Dendritic cell treated with granulocyte-macrophage colony-stimulating factor and Interleukin-4, amounts not matched to agents 40 ng/mL and 50 ng/mL, for 4 days (primary cell): ENCODE data around the gene NDUFB2.
"Not testable (repeated sequence)": the region's sequence is repeated elsewhere in the genome, so short reads cannot be mapped to it uniquely, and the experiment has no call there.

Source experiments
- H3K27ac Mint-ChIP-seq: one replicate; pipeline ENCODE4 v1.8.0; 2022; ENCODE audit warnings: mild to moderate bottlenecking, mixed read lengths
- H3K27me3 Mint-ChIP-seq: one replicate; pipeline ENCODE4 v1.8.0; 2022; ENCODE audit warnings: mild to moderate bottlenecking, mixed read lengths
- H3K36me3 Mint-ChIP-seq: one replicate; pipeline ENCODE4 v1.8.0; 2022; ENCODE audit warnings: low read depth, mixed read lengths
- H3K4me1 Mint-ChIP-seq: one replicate; pipeline ENCODE4 v1.8.0; 2022; ENCODE audit warnings: low read depth, mixed read lengths
- H3K4me3 Mint-ChIP-seq: one replicate; pipeline ENCODE4 v1.8.0; 2022; ENCODE audit warnings: mild to moderate bottlenecking, moderate library complexity, mixed read lengths
- H3K9me3 Mint-ChIP-seq: one replicate; pipeline ENCODE4 v1.8.0; 2022; ENCODE audit warnings: mixed read lengths
- intact Hi-C: fragments of 100-400 bp; cut with micrococcal nuclease; formaldehyde crosslinking; loops from one replicate; pipeline ENCODE4 v1.15.0; 2022

Gene NDUFB2

DNA sequence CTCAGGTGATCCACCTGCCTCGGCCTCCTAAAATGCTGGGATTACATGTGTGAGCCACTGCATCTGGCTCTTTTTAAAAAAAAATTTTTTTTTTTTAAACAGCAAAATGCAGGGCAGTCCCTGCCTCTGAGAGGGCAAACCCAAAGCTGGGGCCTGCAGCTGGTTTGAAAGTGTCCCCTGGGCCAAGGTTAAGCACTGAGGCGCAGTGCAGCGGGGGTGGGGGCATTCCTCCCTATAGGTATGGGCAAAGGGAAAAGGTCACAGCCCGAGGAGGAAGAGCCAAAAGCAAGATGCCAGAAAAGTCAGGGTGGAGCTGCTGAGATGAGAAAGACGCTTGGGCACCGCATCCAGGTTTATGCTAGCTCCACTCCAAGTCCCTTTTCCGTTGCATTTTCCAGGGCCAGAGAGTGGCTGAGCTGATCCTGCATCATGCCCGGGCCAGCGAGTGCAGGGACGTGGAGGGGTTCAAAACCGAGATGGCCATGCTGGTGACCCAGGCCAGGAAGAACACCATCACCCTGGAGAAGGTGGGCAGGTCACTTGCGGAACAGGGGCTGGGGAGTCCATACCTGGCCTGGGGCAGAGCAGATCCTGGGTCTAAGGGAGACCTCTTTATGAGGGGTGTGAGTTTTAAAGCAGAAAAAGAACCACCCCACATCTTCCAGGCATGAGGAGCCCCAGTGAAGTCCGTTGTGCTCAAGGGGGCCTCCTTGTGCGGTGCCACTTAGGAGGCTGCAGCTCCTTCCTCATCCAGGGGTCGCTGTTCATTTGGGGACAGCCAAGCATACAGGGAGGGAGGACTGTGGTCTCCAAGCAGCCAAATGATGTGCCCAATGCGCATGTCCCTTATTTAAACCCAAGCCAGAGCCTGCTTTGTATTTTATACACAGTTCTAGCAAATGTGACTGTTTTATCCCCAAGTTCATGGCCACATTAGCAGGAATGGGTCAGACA lies 7.0 kb upstream of the NDUFB2 start:
- H3K4me3 Mint-ChIP-seq, result no peak overlapping the region
- H3K27ac Mint-ChIP-seq, result no peak overlapping the region
- H3K9me3 Mint-ChIP-seq, result no peaks in the 10 kb centered on the region
- H3K27me3 Mint-ChIP-seq, result no peaks in the 10 kb centered on the region
- intact Hi-C loops, result loop anchor here (10.0 kb wide), 1 partner anchor 325 kb away; the partner anchor contains the start of gene MRPS33
- H3K36me3 Mint-ChIP-seq, result peaks cover 89% of the 10 kb centered on the region
- H3K4me1 Mint-ChIP-seq, result no peaks in the 10 kb centered on the region

DNA sequence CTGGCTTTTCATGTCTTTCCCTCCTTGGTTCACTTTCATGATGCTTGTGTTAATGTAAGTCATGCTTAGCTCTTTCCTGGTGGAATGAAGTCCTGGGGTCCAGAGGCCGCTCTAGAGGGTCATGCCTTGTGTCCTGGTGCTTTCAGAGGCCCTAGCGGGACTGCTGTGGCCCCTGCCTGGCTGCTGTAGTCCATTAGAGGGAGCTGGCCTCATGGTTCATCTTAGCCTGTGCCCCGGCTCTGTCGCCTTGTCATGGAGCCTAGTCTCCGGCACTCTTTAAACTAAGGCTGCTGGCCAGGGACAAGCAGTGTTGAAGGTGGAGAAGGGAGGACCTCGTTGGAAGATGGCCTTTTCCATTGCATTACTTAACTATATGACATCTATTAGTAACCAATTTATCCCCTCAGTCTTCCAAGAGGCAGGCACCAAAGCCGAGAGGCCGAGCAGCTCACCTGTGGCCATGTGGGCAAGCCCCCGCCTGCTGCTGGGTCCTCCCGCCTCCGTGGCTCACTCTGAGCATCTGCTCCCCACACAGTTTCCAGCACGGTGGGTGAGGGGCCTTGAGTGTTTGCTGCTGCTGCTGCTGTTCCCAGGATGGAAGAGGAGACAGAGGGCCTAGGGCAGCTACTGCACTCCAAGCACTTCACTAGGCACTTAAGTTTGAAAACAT lies 5.0 kb upstream of the NDUFB2 start:
- no peak overlapping the region for H3K4me3 Mint-ChIP-seq
- peaks cover 9% of the 10 kb centered on the region for H3K4me1 Mint-ChIP-seq
- no peak overlapping the region for H3K27ac Mint-ChIP-seq
- intact Hi-C loops, result loop anchor here (10.0 kb wide), 1 partner anchor 323 kb away; the partner anchor contains the start of gene MRPS33
- peaks cover 74% of the 10 kb centered on the region for H3K36me3 Mint-ChIP-seq
- H3K9me3 Mint-ChIP-seq, result no peaks in the 10 kb centered on the region
- H3K27me3 Mint-ChIP-seq, result no peaks in the 10 kb centered on the region

DNA sequence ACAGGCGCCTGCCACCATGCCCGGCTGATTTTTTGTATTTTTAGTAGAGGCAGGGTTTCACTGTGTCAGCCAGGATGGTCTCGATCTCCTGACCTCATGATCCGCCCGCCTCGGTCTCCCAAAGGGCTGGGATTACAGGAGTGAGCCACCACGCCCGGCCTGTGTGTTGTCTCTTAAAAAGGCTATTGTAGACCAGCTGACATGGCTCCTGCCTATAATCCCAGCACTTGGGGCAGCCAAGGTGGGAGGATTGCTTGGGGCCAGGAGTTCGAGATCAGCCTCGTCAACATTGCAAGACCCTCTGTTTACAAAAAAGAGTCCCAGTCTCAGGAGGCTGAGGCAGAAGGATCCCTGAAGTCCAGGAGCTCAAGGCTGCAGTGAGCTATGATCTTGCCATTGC lies 2.7 kb upstream of the NDUFB2 start:
- not testable (repeated sequence) for H3K9me3 Mint-ChIP-seq, H3K4me3 Mint-ChIP-seq, H3K27ac Mint-ChIP-seq, H3K27me3 Mint-ChIP-seq
- intact Hi-C loops, result loop anchor here (10.0 kb wide), 1 partner anchor 321 kb away; the partner anchor contains the start of gene MRPS33
- H3K36me3 Mint-ChIP-seq, result peaks cover 68% of the 10 kb centered on the region
- H3K4me1 Mint-ChIP-seq, result peaks cover 25% of the 10 kb centered on the region

DNA sequence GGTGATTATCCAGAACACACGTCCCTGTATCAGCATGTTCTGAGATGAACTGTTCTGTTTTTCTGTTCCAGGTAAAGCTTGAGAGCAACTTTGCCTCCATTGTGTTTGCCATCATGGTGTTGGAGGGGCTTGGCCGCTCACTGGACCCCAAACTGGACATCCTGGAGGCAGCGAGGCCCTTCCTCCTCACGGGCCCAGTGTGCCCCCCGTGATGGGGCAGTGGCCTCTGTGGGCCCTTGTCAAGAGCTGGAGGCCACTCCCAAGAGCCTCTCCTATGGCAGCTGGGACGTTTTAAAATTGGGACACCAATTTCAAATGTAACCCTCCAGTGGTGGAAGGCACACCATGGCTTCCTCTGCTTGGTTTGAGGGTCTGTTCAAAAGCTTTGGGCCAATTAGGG lies 1.9 kb upstream of the NDUFB2 start:
- H3K27ac Mint-ChIP-seq, result no peak overlapping the region
- peaks cover 32% of the 10 kb centered on the region for H3K4me1 Mint-ChIP-seq
- intact Hi-C loops, result loop anchor here (10.0 kb wide), 1 partner anchor 320 kb away; the partner anchor contains the start of gene MRPS33

DNA sequence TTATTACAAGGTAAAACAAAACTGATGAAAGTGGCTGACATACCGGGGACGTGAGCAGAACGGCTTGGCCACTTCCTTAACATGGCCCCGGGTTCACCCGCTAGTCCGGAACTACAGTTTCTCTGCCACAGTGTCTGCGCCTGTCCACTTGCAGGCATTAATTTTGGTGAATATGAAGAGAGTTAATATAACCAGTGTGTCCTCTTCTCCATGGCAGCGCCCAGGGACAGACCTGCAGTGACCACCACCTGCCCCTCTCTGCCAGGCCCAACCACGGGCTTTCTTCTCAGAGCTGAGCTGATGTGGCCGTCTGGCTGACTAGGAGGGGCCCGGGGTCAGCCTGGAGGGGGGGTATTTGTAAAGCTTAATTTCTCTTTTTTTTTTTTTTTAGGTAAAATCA lies 1.1 kb upstream of the NDUFB2 start:
- no peaks in the 10 kb centered on the region for H3K9me3 Mint-ChIP-seq
- intact Hi-C loops, result loop anchor here (10.0 kb wide), 1 partner anchor 319 kb away; the partner anchor contains the start of gene MRPS33
- H3K36me3 Mint-ChIP-seq, result peaks cover 53% of the 10 kb centered on the region
- peak overlapping the region; percentile 98 for H3K27ac Mint-ChIP-seq
- peaks cover 35% of the 10 kb centered on the region for H3K4me1 Mint-ChIP-seq
- no peak overlapping the region for H3K4me3 Mint-ChIP-seq
- H3K27me3 Mint-ChIP-seq, result no peaks in the 10 kb centered on the region

More for the DNA sequence above, 1.9 kb upstream of the NDUFB2 start:
- Mint-ChIP-seq H3K4me3 (no peak overlapping the region), H3K36me3 (peaks cover 61% of the 10 kb centered on the region), H3K27me3 (no peaks in the 10 kb centered on the region), H3K9me3 (no peaks in the 10 kb centered on the region)

DNA sequence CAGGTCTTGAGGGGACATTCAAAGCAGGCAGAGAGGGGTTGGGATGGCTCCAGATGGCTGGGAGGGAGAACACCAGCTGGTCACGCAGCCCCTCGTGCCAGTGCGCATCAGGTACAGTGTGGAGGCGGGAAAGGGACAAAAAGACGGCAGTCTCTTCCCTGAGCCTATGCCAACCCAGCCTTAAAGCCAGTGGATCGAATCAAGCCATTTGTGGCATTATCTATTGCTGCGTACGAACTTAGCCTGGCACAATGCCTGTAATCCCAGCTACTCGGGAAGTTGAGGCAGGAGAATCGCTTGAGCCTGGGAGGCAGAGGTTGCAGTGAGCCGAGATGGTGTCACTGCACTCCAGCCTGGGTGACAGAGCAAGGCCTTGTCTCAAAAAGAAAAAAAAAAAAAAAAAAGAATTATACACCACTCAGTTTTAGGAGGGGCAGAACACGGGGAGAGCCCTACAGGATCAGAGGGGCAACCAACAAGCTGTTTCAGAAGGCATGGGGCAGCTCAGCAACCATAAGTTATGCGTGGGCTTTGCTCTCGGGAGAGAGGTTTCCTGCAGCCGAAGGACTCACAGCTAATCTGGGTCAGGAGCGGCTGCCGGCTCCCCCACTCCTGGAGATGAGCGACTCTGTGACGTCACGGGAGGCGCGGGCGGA lies 356 bp upstream of the NDUFB2 start:
- peaks cover 45% of the 10 kb centered on the region for H3K36me3 Mint-ChIP-seq
- H3K4me1 Mint-ChIP-seq, result peaks cover 35% of the 10 kb centered on the region
- no peaks in the 10 kb centered on the region for H3K27me3 Mint-ChIP-seq
- intact Hi-C loops, result loop anchor here (2.0 to 10.0 kb wide), 3 partner anchors 19 to 319 kb away; partner anchors contain the start of genes BRAF and MRPS33
- H3K4me3 Mint-ChIP-seq, result peak overlapping the region; percentile 94
- peak overlapping the region; percentile 98 for H3K27ac Mint-ChIP-seq
- H3K9me3 Mint-ChIP-seq, result no peaks in the 10 kb centered on the region

DNA sequence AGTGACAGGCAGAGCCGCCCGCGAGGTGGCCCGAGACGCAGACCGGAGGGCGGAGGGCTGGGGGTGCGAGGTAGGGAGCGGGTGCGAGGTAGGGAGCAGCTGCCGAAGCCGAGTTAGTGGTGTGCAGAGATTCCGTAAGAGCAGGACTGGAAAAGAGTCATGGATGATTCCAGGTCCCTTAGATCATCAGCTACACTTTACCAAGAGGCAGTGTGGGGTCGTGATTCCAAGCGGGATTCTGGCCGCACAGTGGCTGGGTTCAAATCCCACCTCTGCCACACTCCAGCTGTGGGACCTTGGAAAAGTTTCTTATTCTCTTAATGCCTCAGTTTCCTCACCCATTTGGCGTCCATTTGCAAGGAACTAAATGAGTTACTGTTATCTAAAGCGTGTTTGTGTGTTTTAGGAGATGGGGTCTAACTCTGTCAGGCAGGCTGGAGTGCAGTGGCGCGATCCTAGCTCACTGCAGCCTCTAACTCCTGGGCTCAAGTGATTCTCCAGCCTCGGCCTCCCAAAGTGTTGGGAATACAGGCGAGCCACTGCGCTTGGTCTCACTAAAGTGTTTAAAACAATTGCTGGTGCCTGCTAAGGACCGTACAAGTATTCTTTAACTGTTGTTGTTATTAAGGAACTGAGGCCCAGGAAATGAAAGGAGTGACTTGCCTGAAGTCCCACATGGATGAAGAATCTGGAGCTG lies 1.1 kb downstream of the NDUFB2 start:
- H3K4me3 Mint-ChIP-seq, result peak overlapping the region; percentile 94
- peak overlapping the region; percentile 98 for H3K27ac Mint-ChIP-seq
- H3K27me3 Mint-ChIP-seq, result no peaks in the 10 kb centered on the region
- peaks cover 33% of the 10 kb centered on the region for H3K36me3 Mint-ChIP-seq
- H3K4me1 Mint-ChIP-seq, result peaks cover 35% of the 10 kb centered on the region
- intact Hi-C loops, result loop anchor here (2.0 to 10.0 kb wide), 3 partner anchors 21 to 317 kb away; partner anchors contain the start of genes BRAF and MRPS33
- H3K9me3 Mint-ChIP-seq, result no peaks in the 10 kb centered on the region

DNA sequence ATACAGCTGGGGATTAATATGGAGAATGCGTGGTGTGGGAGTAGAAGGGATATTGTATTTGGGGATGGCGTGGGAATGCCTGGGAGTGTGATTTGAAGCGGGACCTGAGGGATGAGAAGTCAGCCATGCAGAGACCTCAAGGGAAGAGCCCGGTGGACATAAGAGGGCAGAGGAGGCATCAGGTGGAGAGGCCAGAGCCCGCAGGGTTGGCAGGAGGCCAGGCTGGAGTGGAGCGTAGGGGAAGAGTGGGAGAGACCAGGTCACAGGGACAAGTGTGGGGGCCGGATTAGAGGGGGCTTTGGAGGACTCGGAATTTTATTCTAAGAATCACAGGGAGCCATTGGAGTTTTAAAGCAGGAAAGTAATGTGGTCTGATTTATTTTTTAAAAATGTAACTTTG lies 2.0 kb downstream of the NDUFB2 start:
- H3K4me3 Mint-ChIP-seq, result peak overlapping the region; percentile 2
- no peaks in the 10 kb centered on the region for H3K27me3 Mint-ChIP-seq
- peaks cover 35% of the 10 kb centered on the region for H3K4me1 Mint-ChIP-seq
- peak overlapping the region; percentile 98 for H3K27ac Mint-ChIP-seq
- peaks cover 39% of the 10 kb centered on the region for H3K36me3 Mint-ChIP-seq
- H3K9me3 Mint-ChIP-seq, result no peaks in the 10 kb centered on the region
- intact Hi-C loops, result loop anchor here (10.0 kb wide), 1 partner anchor 316 kb away; the partner anchor contains the start of gene MRPS33

DNA sequence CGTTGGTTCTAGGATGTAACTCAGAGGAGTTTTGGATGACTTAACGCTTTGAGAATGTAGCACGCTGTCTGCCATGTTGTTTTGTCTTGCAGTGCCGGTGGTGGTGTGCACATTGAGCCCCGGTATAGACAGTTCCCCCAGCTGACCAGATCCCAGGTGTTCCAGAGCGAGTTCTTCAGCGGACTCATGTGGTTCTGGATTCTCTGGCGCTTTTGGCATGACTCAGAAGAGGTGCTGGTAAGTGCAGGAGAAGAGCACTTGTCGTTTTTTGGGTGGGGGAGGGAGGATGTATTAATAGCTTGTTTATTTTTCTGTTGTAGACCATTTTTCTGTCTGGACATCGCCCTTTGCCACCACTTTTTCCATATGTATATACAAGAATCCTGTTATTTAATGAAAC lies 6.3 kb downstream of the NDUFB2 start:
- H3K4me3 Mint-ChIP-seq, result no peak overlapping the region
- intact Hi-C loops, result no loop called here
- no peaks in the 10 kb centered on the region for H3K9me3 Mint-ChIP-seq
- peaks cover 55% of the 10 kb centered on the region for H3K36me3 Mint-ChIP-seq
- H3K27me3 Mint-ChIP-seq, result no peaks in the 10 kb centered on the region
- H3K4me1 Mint-ChIP-seq, result peaks cover 20% of the 10 kb centered on the region
- H3K27ac Mint-ChIP-seq, result no peak overlapping the region

DNA sequence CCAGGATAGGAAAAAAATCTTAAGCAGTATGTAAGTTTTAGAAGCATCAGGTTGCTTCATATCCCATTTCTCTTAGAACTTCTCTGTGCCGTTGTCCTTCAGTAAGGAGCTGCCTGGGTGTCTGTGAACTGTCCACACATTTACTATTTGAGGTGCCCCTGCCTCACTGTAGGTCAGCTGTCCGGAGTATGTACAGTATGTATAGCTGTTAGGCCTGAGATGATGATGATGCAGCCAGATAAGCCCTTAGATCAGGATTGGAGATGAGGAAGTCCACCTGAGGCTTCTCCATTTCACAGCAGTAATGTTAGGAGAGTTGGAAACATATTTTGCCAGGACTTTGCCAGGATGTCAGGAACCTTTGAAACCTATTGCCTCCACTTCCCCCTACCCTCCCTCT lies 7.7 kb downstream of the NDUFB2 start:
- intact Hi-C loops, result no loop called here
- H3K27me3 Mint-ChIP-seq, result no peaks in the 10 kb centered on the region
- H3K27ac Mint-ChIP-seq, result no peak overlapping the region
- H3K36me3 Mint-ChIP-seq, result peaks cover 54% of the 10 kb centered on the region
- no peak overlapping the region for H3K4me3 Mint-ChIP-seq
- H3K4me1 Mint-ChIP-seq, result peaks cover 7% of the 10 kb centered on the region
- H3K9me3 Mint-ChIP-seq, result no peaks in the 10 kb centered on the region

DNA sequence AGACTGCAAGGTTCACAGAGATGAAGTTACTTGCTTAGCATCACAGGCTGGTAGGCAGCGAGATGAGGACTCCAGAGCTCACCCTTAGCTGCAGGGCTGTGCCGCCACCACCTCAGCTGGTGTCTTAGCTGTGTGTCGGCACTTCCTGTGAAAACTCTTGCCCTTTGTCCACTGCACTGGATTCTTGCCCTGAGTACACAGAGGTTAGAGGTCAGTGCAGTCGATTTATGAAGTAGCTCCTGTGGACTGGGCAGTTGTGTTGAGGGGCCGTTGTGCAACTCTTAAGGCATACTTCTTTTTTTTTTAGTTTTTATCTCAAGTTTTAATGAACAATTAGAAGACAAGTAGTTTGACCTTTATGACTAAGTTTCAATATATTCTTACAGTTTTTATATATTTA lies 10.6 kb downstream of the NDUFB2 start:
- H3K4me3 Mint-ChIP-seq, result no peak overlapping the region
- H3K36me3 Mint-ChIP-seq, result peaks cover 63% of the 10 kb centered on the region
- H3K4me1 Mint-ChIP-seq, result no peaks in the 10 kb centered on the region
- H3K27ac Mint-ChIP-seq, result no peak overlapping the region
- H3K9me3 Mint-ChIP-seq, result peaks cover 9% of the 10 kb centered on the region
- no peaks in the 10 kb centered on the region for H3K27me3 Mint-ChIP-seq
- intact Hi-C loops, result no loop called here

DNA sequence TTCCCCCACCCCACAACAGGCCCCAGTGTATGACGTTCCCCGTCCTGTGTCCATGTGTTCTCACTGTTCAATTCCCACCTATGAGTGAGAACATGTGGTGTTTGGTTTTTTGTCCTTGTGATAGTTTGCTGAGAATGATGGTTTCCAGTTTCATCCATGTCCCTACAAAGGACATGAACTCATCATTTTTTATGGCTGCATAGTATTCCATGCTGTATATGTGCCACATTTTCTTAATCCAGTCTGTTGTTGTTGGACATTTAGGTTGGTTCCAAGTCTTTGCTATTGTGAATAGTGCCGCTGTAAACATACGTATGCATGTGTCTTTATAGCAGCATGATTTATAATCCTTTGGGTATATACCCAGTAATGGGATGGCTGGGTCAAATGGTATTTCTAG lies 12.3 kb downstream of the NDUFB2 start:
- H3K4me3 Mint-ChIP-seq, H3K9me3 Mint-ChIP-seq, H3K27me3 Mint-ChIP-seq, H3K27ac Mint-ChIP-seq, intact Hi-C loops, H3K4me1 Mint-ChIP-seq: not testable (repeated sequence)
- H3K36me3 Mint-ChIP-seq, result peaks cover 59% of the 10 kb centered on the region

DNA sequence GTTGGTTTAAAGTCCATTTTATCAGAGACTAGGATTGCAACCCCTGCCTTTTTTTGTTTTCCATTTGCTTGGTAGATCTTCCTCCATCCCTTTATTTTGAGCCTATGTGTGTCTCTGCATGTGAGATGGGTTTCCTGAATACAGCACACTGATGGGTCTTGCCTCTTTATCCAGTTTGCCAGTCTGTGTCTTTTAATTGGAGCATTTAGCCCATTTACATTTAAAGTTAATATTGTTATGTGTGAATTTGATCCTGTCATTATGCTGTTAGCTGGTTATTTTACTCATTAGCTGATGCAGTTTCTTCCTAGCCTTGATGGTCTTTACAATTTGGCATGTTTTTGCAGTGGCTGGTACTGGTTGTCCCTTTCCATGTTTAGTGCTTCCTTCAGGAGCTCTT lies 15.9 kb downstream of the NDUFB2 start:
- peaks cover 35% of the 10 kb centered on the region for H3K36me3 Mint-ChIP-seq
- not testable (repeated sequence) for H3K27me3 Mint-ChIP-seq, H3K4me3 Mint-ChIP-seq

More for the DNA sequence above, 15.9 kb downstream of the NDUFB2 start:
- H3K27ac Mint-ChIP-seq, H3K4me1 Mint-ChIP-seq, H3K9me3 Mint-ChIP-seq, intact Hi-C loops: not testable (repeated sequence)
